Left cardiac atrium (tissue), 4 donors: ENCODE measurements around the gene SULT4A1. TPM values are rescaled to one million over a fixed set of nuclear protein-coding genes. Genes with fewer than 3 reads are reported as not detected.
"Not testable (repeated sequence)": the region's sequence is repeated elsewhere in the genome, so short reads cannot be mapped to it uniquely, and the experiment has no call there.

Source experiments
- ATAC-seq, 2 donors: fragments of 200-7000 bp; cut with Tn5 transposase; one replicate each; pipeline ENCODE4 v1.9.1; 2020; ENCODE audit warnings: mild to moderate bottlenecking in 2 of 2, moderate library complexity in 2 of 2
- DNase-seq: peaks from one replicate; pipeline ENCODE4 v3.0.0-alpha.2; 2020
- intact Hi-C, 2 donors: fragments of 100-400 bp; cut with DNase I; formaldehyde crosslinking; loops; one replicate each; pipeline versions ENCODE4 v1.14.1 to v1.15.1; 2022 to 2023
- total RNA-seq, 2 donors: library from RNA; stranded (reverse); fragmentation: NEBNext Ultra II Directional; extraction: Animal tissue kit (Norgen Biotek cat#: 25700); gene quantifications; one replicate each; pipeline ENCODE4 v1.2.1, GENCODE V29; 2021
- donor health status: DM: no; HTN: yes; CAD: no.
- donor health status: DM: no; HTN: yes; CAD: no; lungs with severe emphysema.
- donor health status: DM: yes; HTN: yes; CAD: no.
- donor health status: Dilated cardiomyopathy.

The SULT4A1 gene
- total RNA-seq, 2 donors from 2014 or later: 0.29 to 0.63 TPM

- ATAC-seq: no peak
- intact Hi-C loops: no loop called here
- DNase-seq: no peak
Observed at GRCh38 chr22:43876866-43877509, 14.7 kb upstream of the SULT4A1 start.

GRCh38 chr22:43869799-43870198 is 7.5 kb upstream of the SULT4A1 start:
- ATAC-seq (no peak), DNase-seq (no peak)
- intact Hi-C loops: no loop called here

GRCh38 chr22:43869001-43869400 is 6.7 kb upstream of the SULT4A1 start:
- intact Hi-C loops, DNase-seq: not testable (repeated sequence)

GRCh38 chr22:43867839-43868635 is 5.7 kb upstream of the SULT4A1 start:
- intact Hi-C loops: no loop called here
- DNase-seq (peak; percentile 61), ATAC-seq (peak; percentile 52 to 71)

More at GRCh38 chr22:43869001-43869400, 6.7 kb upstream of the SULT4A1 start:
- ATAC-seq: not testable (repeated sequence)

- no peak for DNase-seq
- ATAC-seq: no peak
- intact Hi-C loops: no loop called here
Observed at GRCh38 chr22:43862882-43863202, 529 bp upstream of the SULT4A1 start.

- intact Hi-C loops: no loop called here
- no peak for ATAC-seq
- DNase-seq: no peak
Observed at GRCh38 chr22:43861529-43861928, 784 bp downstream of the SULT4A1 start.

- DNase-seq: no peak
- intact Hi-C loops: no loop called here
- ATAC-seq: no peak
Observed at GRCh38 chr22:43860831-43861230, 1.5 kb downstream of the SULT4A1 start.

GRCh38 chr22:43860126-43860525 is 2.2 kb downstream of the SULT4A1 start:
- DNase-seq (no peak), ATAC-seq (no peak)
- intact Hi-C loops: no loop called here

GRCh38 chr22:43859621-43860020 is 2.7 kb downstream of the SULT4A1 start:
- ATAC-seq (no peak), DNase-seq (no peak)
- intact Hi-C loops: no loop called here

GRCh38 chr22:43859176-43859575 is 3.1 kb downstream of the SULT4A1 start:
- no peak for DNase-seq
- intact Hi-C loops: no loop called here
- no peak for ATAC-seq

- no peak for ATAC-seq
- intact Hi-C loops: no loop called here
- no peak for DNase-seq
Observed at GRCh38 chr22:43858156-43858895, 4.0 kb downstream of the SULT4A1 start.

GRCh38 chr22:43857367-43857766 is 4.9 kb downstream of the SULT4A1 start:
- intact Hi-C loops: no loop called here
- ATAC-seq (no peak), DNase-seq (no peak)

GRCh38 chr22:43855431-43855830 is 6.9 kb downstream of the SULT4A1 start:
- DNase-seq (no peak), ATAC-seq (no peak)
- intact Hi-C loops: no loop called here

GRCh38 chr22:43854786-43855271 is 7.5 kb downstream of the SULT4A1 start:
- DNase-seq (no peak), ATAC-seq (no peak)
- intact Hi-C loops: no loop called here

GRCh38 chr22:43854121-43854785 is 8.1 kb downstream of the SULT4A1 start:
- ATAC-seq (no peak), DNase-seq (no peak)
- intact Hi-C loops: no loop called here

GRCh38 chr22:43853328-43853931 is 8.9 kb downstream of the SULT4A1 start:
- DNase-seq: no peak
- intact Hi-C loops: no loop called here
- no peak for ATAC-seq

GRCh38 chr22:43852573-43853327 is 9.6 kb downstream of the SULT4A1 start:
- DNase-seq (no peak), ATAC-seq (no peak)
- intact Hi-C loops: no loop called here

GRCh38 chr22:43851979-43852307 is 10.4 kb downstream of the SULT4A1 start:
- no peak for DNase-seq
- no peak for ATAC-seq
- intact Hi-C loops: no loop called here
